GM06990 (cell line): Measurements from ENCODE around the gene PADI2.

Experiments
- DNase-seq: peaks from one replicate; pipeline ENCODE4 v3.0.0-alpha.2; 2011; ENCODE audit not compliant: insufficient read length; ENCODE audit errors: extremely low read depth
- H3K27me3 ChIP-seq: replicated peaks from 2 replicates; pipeline ENCODE4 v1.6.0; 2011; ENCODE audit warnings: low read length; ENCODE audit not compliant: control insufficient read depth, insufficient read depth
- H3K36me3 ChIP-seq: 2 replicates; pipeline ENCODE4 v1.5.1; 2011; ENCODE audit warnings: low read length; ENCODE audit not compliant: control insufficient read depth, insufficient read depth
- H3K4me3 ChIP-seq: replicated peaks from 2 replicates; pipeline ENCODE4 v1.5.1; 2011; ENCODE audit warnings: low read depth, mild to moderate bottlenecking, control low read depth, low read length
- CTCF ChIP-seq: IDR thresholded peaks from 2 replicates; pipeline ENCODE4 v1.5.1; 2011; ENCODE audit warnings: low read length, control low read depth, mild to moderate bottlenecking, inconsistent platforms; ENCODE audit not compliant: insufficient read depth, poor library complexity, severe bottlenecking

Gene PADI2

GRCh38 chr1:17086751-17087150 is 32.5 kb downstream of the PADI2 start:
- no peaks in the 10 kb centered on the region for H3K36me3 ChIP-seq
- no peak for DNase-seq
- TF ChIP-seq CTCF: no peak
- no peaks in the 10 kb centered on the region for H3K27me3 ChIP-seq
- no peak overlapping the region for H3K4me3 ChIP-seq

- no peak for DNase-seq
- Histone ChIP-seq H3K36me3 (no peaks in the 10 kb centered on the region), H3K4me3 (no peak overlapping the region), H3K27me3 (no peaks in the 10 kb centered on the region)
- no peak for TF ChIP-seq CTCF
Observed at GRCh38 chr1:17084787-17085186, 34.5 kb downstream of the PADI2 start.

- no peak for TF ChIP-seq CTCF
- Histone ChIP-seq H3K36me3 (no peaks in the 10 kb centered on the region), H3K4me3 (no peak overlapping the region), H3K27me3 (no peaks in the 10 kb centered on the region)
- no peak for DNase-seq
Observed at GRCh38 chr1:17082761-17083160, 36.5 kb downstream of the PADI2 start.

GRCh38 chr1:17081439-17081838 is 37.8 kb downstream of the PADI2 start:
- peak; percentile 37 for DNase-seq
- TF ChIP-seq CTCF: no peak
- H3K27me3 ChIP-seq: no peaks in the 10 kb centered on the region
- no peak overlapping the region for H3K4me3 ChIP-seq
- H3K36me3 ChIP-seq: no peaks in the 10 kb centered on the region

- TF ChIP-seq CTCF: no peak
- H3K27me3 ChIP-seq: no peaks in the 10 kb centered on the region
- DNase-seq: no peak
- H3K4me3 ChIP-seq: no peak overlapping the region
- no peaks in the 10 kb centered on the region for H3K36me3 ChIP-seq
Observed at GRCh38 chr1:17080880-17081279, 38.4 kb downstream of the PADI2 start.

- DNase-seq: no peak
- H3K27me3 ChIP-seq: no peaks in the 10 kb centered on the region
- no peak for TF ChIP-seq CTCF
- no peak overlapping the region for H3K4me3 ChIP-seq
- H3K36me3 ChIP-seq: no peaks in the 10 kb centered on the region
Observed at GRCh38 chr1:17080085-17080759, 39.0 kb downstream of the PADI2 start.
